IPS-18a (cell line): ENCODE measurements around the gene NUDT16L1.

Source experiments
- H3K27ac ChIP-seq: one replicate; pipeline ENCODE4 v1.5.1; 2013; ENCODE audit warnings: low read length
- H3K27me3 ChIP-seq: one replicate; pipeline ENCODE4 v1.6.1; 2013; ENCODE audit warnings: mild to moderate bottlenecking, low read length; ENCODE audit not compliant: control insufficient read depth, insufficient read depth
- H3K36me3 ChIP-seq: one replicate; pipeline ENCODE4 v1.6.1; 2013; ENCODE audit warnings: low read depth, low read length; ENCODE audit not compliant: control insufficient read depth
- H3K4me1 ChIP-seq: one replicate; pipeline ENCODE4 v1.6.1; 2013; ENCODE audit warnings: low read depth, low read length; ENCODE audit not compliant: control insufficient read depth
- H3K4me3 ChIP-seq: one replicate; pipeline ENCODE4 v1.5.1; 2013; ENCODE audit warnings: low read length
- H3K9ac ChIP-seq: one replicate; pipeline ENCODE4 v1.6.1; 2013; ENCODE audit warnings: mild to moderate bottlenecking, low read length, moderate library complexity
- H3K9me3 ChIP-seq: one replicate; pipeline ENCODE4 v1.6.1; 2013; ENCODE audit warnings: low read depth, low read length; ENCODE audit not compliant: control insufficient read depth

Gene NUDT16L1

GRCh38 chr16:4679850-4680636 is 13.3 kb upstream of the NUDT16L1 start:
- Histone ChIP-seq H3K4me1 (no peaks in the 10 kb centered on the region), H3K4me3 (no peak overlapping the region), H3K27me3 (no peaks in the 10 kb centered on the region), H3K9ac (no peak overlapping the region), H3K9me3 (no peaks in the 10 kb centered on the region), H3K36me3 (peaks cover 14% of the 10 kb centered on the region), H3K27ac (no peak overlapping the region)

- H3K27me3 ChIP-seq = no peaks in the 10 kb centered on the region
- H3K27ac ChIP-seq = no peak overlapping the region
- no peaks in the 10 kb centered on the region for H3K4me1 ChIP-seq
- no peaks in the 10 kb centered on the region for H3K9me3 ChIP-seq
- H3K4me3 ChIP-seq = no peak overlapping the region
- no peak overlapping the region for H3K9ac ChIP-seq
- peaks cover 14% of the 10 kb centered on the region for H3K36me3 ChIP-seq
These were observed 12.5 kb upstream of the NUDT16L1 start for GRCh38 chr16:4680673-4681470.

DNA sequence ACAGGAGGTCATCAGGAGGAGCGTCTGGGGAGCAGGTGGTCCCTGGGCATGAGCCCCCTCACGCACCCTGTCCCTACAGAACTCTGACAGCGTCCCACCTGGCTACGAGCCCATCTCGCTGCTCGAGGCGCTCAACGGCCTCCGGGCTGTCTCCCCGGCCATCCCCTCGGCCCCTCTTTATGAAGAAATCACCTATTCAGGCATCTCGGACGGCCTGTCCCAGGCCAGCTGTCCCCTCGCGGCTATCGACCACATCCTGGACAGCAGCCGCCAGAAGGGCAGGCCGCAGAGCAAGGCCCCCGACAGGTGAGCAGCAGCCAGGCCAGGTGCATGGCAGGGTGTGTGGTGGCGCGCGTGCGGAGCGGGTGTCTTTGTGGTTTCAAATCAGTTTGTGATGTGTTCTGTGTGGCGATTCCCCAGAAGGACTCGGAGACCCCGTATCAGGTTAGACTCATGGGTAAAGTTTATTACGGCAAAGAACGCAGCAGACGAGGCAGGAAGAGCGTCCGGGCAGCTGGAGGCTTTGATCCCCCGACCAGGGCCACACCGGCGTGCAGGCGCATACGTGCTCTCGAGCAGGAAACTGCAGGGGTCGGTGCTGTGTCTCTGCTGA is 11.8 kb upstream of the NUDT16L1 start:
- H3K9me3 ChIP-seq = no peaks in the 10 kb centered on the region
- H3K4me3 ChIP-seq = no peak overlapping the region
- H3K36me3 ChIP-seq = peaks cover 14% of the 10 kb centered on the region
- H3K9ac ChIP-seq = no peak overlapping the region
- H3K4me1 ChIP-seq = no peaks in the 10 kb centered on the region
- no peak overlapping the region for H3K27ac ChIP-seq
- no peaks in the 10 kb centered on the region for H3K27me3 ChIP-seq

DNA sequence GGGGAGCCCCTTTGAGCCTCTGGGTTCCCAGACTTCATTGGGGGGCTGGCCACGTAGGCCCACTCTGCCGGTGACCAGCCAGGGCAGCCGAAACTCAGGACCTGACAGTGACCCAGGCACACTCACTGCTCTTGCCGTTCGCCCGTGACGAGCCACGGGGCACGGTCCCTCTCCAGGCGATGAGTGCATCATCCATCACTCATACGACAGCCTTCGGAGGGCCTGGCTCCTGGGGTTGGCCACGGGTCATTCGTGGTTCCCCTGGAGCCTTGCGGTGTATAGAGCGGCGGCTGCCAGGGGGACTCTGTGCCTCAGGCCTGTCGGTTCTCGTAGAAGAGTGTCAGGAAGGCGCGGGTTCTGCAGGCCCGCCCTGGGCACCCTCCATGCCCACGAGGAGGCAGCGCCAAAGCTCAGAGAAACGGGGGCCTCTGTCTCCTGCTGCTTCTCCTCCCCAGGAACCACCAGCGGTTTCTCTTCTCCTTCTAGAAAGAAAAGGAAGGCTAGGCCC is 11.2 kb upstream of the NUDT16L1 start:
- H3K27ac ChIP-seq = no peak overlapping the region
- no peak overlapping the region for H3K9ac ChIP-seq
- no peaks in the 10 kb centered on the region for H3K27me3 ChIP-seq
- H3K36me3 ChIP-seq = peaks cover 14% of the 10 kb centered on the region
- H3K4me3 ChIP-seq = no peak overlapping the region
- H3K4me1 ChIP-seq = no peaks in the 10 kb centered on the region
- no peaks in the 10 kb centered on the region for H3K9me3 ChIP-seq

DNA sequence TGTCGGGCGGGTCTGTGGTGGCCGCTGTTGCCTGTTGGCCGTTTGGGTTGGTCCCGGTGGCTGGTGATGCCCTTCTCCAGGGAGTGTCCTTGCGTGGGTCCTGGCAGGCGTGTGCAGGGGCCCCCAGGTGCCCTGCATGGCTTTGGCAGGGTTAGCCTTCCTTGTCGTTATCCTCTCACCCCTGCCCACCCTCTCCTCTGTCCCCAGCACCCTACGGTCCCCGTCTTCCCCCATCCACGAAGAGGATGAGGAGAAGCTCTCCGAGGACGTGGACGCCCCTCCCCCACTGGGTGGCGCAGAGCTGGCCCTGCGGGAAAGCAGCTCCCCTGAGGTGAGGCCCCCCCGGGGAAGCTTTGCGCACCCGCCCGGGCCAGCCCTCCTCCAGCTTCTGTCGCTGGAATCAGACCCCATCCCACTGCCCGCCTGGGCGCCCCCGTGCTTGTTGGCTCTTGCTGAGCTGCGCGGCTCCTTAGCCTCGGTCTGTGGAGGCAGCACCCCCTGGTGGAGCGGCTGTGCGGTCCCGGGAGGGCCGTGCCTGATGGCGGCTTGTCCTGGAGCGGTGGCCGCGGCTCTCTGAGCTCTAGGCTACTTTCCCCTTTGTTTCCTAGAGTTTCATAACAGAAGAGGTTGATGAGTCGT is 10.6 kb upstream of the NUDT16L1 start:
- Histone ChIP-seq H3K27ac (no peak overlapping the region), H3K4me1 (no peaks in the 10 kb centered on the region), H3K4me3 (no peak overlapping the region), H3K9ac (no peak overlapping the region), H3K9me3 (no peaks in the 10 kb centered on the region), H3K27me3 (no peaks in the 10 kb centered on the region), H3K36me3 (peaks cover 14% of the 10 kb centered on the region)

DNA sequence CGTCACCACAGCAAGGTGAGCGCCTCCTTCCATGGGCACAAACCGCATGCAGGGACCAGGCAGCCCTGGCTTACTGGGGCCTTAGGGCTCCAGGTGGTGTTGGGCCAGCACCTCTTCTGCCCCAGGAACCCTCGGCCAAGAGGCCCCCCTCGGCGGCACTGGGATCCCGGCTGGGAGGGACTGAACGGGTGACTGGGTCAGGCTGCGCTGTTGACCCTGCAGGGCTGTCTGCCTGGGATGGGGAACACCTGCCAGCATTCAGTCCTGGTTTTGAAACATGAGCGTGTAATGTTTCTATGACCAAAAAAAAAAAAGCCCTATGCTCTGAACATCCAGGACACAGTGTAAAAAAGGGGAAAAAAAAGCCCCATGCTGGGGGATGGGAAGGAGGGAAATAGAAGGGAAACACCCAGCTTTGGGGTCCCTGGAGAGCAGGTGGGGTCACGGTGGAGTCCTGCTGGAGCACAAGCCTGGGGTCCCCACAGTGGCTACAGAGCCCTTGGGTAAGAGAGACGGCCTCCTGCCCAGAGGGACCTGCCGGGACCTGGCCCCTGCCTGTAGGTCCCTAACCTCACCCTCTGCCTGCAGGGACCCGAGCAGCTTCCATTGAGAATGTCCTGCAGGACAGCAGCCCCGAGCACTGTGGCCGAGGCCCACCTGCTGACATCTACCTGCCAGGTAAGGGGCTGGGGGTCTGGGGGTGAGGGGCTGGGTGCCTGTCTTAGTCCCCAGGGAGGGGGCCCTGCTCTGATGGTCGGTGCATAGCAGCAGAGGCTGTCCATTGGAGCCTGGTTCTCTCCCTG is 9.9 kb upstream of the NUDT16L1 start:
- Histone ChIP-seq H3K4me1 (no peaks in the 10 kb centered on the region), H3K9ac (no peak overlapping the region), H3K36me3 (peaks cover 9% of the 10 kb centered on the region), H3K27ac (no peak overlapping the region), H3K4me3 (no peak overlapping the region), H3K9me3 (no peaks in the 10 kb centered on the region), H3K27me3 (no peaks in the 10 kb centered on the region)

DNA sequence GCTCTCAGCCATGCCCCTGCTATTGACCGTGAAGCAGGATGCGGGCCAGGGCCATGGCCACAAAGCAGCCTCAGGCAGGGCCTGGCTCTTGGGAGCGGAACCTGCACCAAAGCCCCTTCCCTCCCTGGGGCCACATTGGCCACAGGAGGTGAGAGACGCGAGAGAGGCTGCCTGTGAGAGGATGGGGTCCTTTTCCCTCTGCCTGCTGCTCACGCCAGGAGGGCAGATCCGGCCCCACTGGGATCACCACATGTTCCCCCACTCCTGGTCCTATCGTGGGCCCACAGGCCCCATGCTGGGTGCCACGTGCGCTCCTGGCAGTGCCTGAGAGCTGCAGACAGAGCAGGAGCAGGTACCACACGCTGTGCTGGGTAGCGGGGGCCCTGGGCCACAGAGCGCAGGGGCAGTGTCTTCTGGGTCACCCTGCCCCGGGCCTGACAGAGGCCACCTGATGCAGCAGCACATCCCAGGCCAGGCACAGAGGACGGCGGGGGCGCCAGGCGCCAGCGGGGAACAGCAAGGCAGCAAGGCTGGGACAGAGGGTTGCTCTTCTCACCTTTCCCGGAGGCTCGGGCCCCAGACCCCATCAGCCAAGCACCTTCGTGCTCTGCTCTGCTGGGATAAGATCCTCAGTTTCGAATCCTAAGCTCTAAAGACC is 9.2 kb upstream of the NUDT16L1 start:
- no peak overlapping the region for H3K9ac ChIP-seq

DNA sequence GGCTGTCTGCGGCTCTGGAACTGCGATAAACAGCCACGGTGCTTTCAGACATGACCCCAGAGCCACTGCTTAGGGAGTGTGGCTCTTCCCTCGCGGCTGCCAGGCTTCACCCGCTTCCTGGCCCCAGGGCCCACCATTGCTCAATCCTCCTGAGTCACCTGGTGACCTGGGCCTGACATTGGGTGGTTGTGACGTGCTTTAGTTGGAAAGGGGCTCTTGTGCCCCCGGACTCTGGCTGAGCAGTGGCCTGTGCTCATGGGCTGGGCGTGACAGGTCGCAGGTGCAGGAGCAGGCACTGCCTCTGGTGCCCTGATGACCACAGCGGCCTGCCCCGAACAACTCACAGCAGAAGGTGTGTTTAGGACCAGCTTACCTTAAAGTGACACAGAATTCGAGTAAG is 8.6 kb upstream of the NUDT16L1 start:
- H3K27me3 ChIP-seq = no peaks in the 10 kb centered on the region
- no peak overlapping the region for H3K27ac ChIP-seq
- H3K4me3 ChIP-seq = no peak overlapping the region
- H3K9me3 ChIP-seq = no peaks in the 10 kb centered on the region
- no peak overlapping the region for H3K9ac ChIP-seq
- H3K36me3 ChIP-seq = peaks cover 9% of the 10 kb centered on the region
- H3K4me1 ChIP-seq = no peaks in the 10 kb centered on the region

More for the DNA sequence above, 9.2 kb upstream of the NUDT16L1 start:
- H3K9me3 ChIP-seq = no peaks in the 10 kb centered on the region
- no peak overlapping the region for H3K27ac ChIP-seq
- H3K4me1 ChIP-seq = no peaks in the 10 kb centered on the region
- no peaks in the 10 kb centered on the region for H3K27me3 ChIP-seq
- H3K4me3 ChIP-seq = no peak overlapping the region
- peaks cover 9% of the 10 kb centered on the region for H3K36me3 ChIP-seq

DNA sequence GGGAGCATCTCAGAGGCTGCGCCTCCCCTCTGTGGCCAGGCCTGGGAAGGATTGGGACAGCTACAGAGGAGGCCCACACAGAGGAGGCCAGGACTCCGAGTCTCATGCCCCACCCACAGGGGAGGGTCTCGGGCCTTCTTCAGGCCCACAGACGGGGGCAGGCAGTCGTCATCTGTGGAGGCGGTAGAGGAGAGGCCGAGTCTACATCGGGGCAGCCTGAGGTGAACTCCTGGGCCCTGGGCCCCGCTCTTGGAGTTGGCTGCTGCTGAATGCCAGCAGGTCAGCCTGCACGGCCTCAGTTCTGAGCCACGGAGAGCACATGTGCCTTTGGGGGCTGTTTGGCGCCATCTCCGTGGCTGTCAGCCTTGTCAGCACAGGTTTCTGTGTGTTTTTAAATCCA is 8.1 kb upstream of the NUDT16L1 start:
- H3K4me3 ChIP-seq = no peak overlapping the region
- H3K27ac ChIP-seq = no peak overlapping the region
- no peaks in the 10 kb centered on the region for H3K4me1 ChIP-seq
- H3K27me3 ChIP-seq = no peaks in the 10 kb centered on the region
- no peak overlapping the region for H3K9ac ChIP-seq
- peaks cover 9% of the 10 kb centered on the region for H3K36me3 ChIP-seq
- H3K9me3 ChIP-seq = no peaks in the 10 kb centered on the region

- no peak overlapping the region for H3K9ac ChIP-seq
- H3K4me3 ChIP-seq = no peak overlapping the region
- no peaks in the 10 kb centered on the region for H3K4me1 ChIP-seq
- H3K36me3 ChIP-seq = peaks cover 9% of the 10 kb centered on the region
- no peaks in the 10 kb centered on the region for H3K27me3 ChIP-seq
- H3K27ac ChIP-seq = no peak overlapping the region
- no peaks in the 10 kb centered on the region for H3K9me3 ChIP-seq
These were observed 7.4 kb upstream of the NUDT16L1 start for GRCh38 chr16:4685776-4686496.
